Upper lobe of right lung (tissue), 1 donor: ENCODE data around the gene MYCBP2. TPM values are rescaled to one million over a fixed set of nuclear protein-coding genes. Genes with fewer than 3 reads are reported as not detected.
"Not testable (repeated sequence)": the region's sequence is repeated elsewhere in the genome, so short reads cannot be mapped to it uniquely, and the experiment has no call there.

Experiments
- ATAC-seq: fragments of 200-7000 bp; cut with Tn5 transposase; one replicate; pipeline ENCODE4 v1.9.1; 2020; ENCODE audit warnings: mild to moderate bottlenecking, moderate library complexity
- DNase-seq: peaks from one replicate; pipeline ENCODE4 v3.0.0-alpha.2; 2020
- H3K27ac ChIP-seq: fragments of 200-600 bp; one replicate; pipeline ENCODE4 v1.8.0; 2022
- H3K27me3 ChIP-seq: fragments of 200-600 bp; one replicate; pipeline ENCODE4 v1.8.0; 2022; ENCODE audit warnings: mild to moderate bottlenecking
- H3K36me3 ChIP-seq: fragments of 200-600 bp; one replicate; pipeline ENCODE4 v1.8.0; 2022
- H3K4me1 ChIP-seq: fragments of 200-600 bp; one replicate; pipeline ENCODE4 v1.8.0; 2022
- H3K4me3 ChIP-seq: fragments of 200-600 bp; one replicate; pipeline ENCODE4 v1.8.0; 2022; ENCODE audit warnings: mild to moderate bottlenecking
- H3K9me3 ChIP-seq: fragments of 200-600 bp; one replicate; pipeline ENCODE4 v1.8.0; 2022
- CTCF ChIP-seq: fragments of 200-600 bp; IDR thresholded peaks from one replicate; pipeline ENCODE4 v1.8.0; 2022; ENCODE audit warnings: antibody characterized with exemption
- intact Hi-C: fragments of 100-400 bp; cut with DNase I; formaldehyde crosslinking; loops from one replicate; pipeline ENCODE4 v1.11.0; 2022
- total RNA-seq: library from RNA; stranded (reverse); fragmentation: NEBNext Ultra II Directional; extraction: Animal tissue kit (Norgen Biotek cat#: 25700); gene quantifications from one replicate; pipeline ENCODE4 v1.2.1, GENCODE V29; 2021
- donor health status: DM: no; HTN: yes; CAD: no; lungs with severe emphysema.

The MYCBP2 gene
- total RNA-seq, 1 donor from 2014 or later, result 94.2 TPM

- Histone ChIP-seq H3K27ac (no peak overlapping the region), H3K9me3 (peaks cover 4% of the 10 kb centered on the region), H3K27me3 (no peaks in the 10 kb centered on the region), H3K36me3 (peaks cover 33% of the 10 kb centered on the region), H3K4me1 (no peaks in the 10 kb centered on the region), H3K4me3 (no peak overlapping the region)
- DNase-seq (no peak), ATAC-seq (no peak)
- intact Hi-C loops, result no loop called here
- TF ChIP-seq CTCF, result no peak
Measured at GRCh38 chr13:77291774-77292173, 35.1 kb downstream of the MYCBP2 start.

- no peak for ATAC-seq
- intact Hi-C loops, result no loop called here
- peaks cover 33% of the 10 kb centered on the region for H3K36me3 ChIP-seq
Measured at GRCh38 chr13:77290342-77290741, 36.6 kb downstream of the MYCBP2 start.

GRCh38 chr13:77289851-77290250 lies 37.0 kb downstream of the MYCBP2 start:
- TF ChIP-seq CTCF, result no peak
- peaks cover 33% of the 10 kb centered on the region for H3K36me3 ChIP-seq
- no peaks in the 10 kb centered on the region for H3K27me3 ChIP-seq
- no peak overlapping the region for H3K27ac ChIP-seq
- DNase-seq, result no peak
- H3K9me3 ChIP-seq, result peaks cover 4% of the 10 kb centered on the region
- H3K4me3 ChIP-seq, result no peak overlapping the region
- H3K4me1 ChIP-seq, result no peaks in the 10 kb centered on the region
- intact Hi-C loops, result no loop called here
- ATAC-seq, result no peak

More at GRCh38 chr13:77290342-77290741, 36.6 kb downstream of the MYCBP2 start:
- no peak for DNase-seq
- H3K9me3 ChIP-seq, result peaks cover 4% of the 10 kb centered on the region
- H3K4me3 ChIP-seq, result no peak overlapping the region
- H3K4me1 ChIP-seq, result no peaks in the 10 kb centered on the region
- no peaks in the 10 kb centered on the region for H3K27me3 ChIP-seq
- no peak for TF ChIP-seq CTCF
- H3K27ac ChIP-seq, result no peak overlapping the region

- H3K36me3 ChIP-seq, intact Hi-C loops, H3K4me3 ChIP-seq, ATAC-seq, H3K27me3 ChIP-seq, DNase-seq, H3K4me1 ChIP-seq, H3K27ac ChIP-seq, H3K9me3 ChIP-seq: not testable (repeated sequence)
Measured at GRCh38 chr13:77285632-77286031, 41.3 kb downstream of the MYCBP2 start.

GRCh38 chr13:77285098-77285497 lies 41.8 kb downstream of the MYCBP2 start:
- TF ChIP-seq CTCF, result no peak
- Histone ChIP-seq H3K9me3 (no peaks in the 10 kb centered on the region), H3K4me1 (no peaks in the 10 kb centered on the region), H3K4me3 (no peak overlapping the region), H3K27me3 (no peaks in the 10 kb centered on the region), H3K27ac (no peak overlapping the region), H3K36me3 (peaks cover 5% of the 10 kb centered on the region)
- intact Hi-C loops, result no loop called here
- DNase-seq (no peak), ATAC-seq (no peak)

- Histone ChIP-seq H3K27me3 (no peaks in the 10 kb centered on the region), H3K9me3 (no peaks in the 10 kb centered on the region), H3K4me1 (no peaks in the 10 kb centered on the region), H3K36me3 (peaks cover 38% of the 10 kb centered on the region), H3K4me3 (no peak overlapping the region), H3K27ac (no peak overlapping the region)
- intact Hi-C loops, result no loop called here
- TF ChIP-seq CTCF, result no peak
- ATAC-seq, result no peak
- no peak for DNase-seq
Measured at GRCh38 chr13:77274126-77274525, 52.8 kb downstream of the MYCBP2 start.
